Stomach (tissue), 9 donors: ENCODE data around the gene PET117. TPM values are rescaled to one million over a fixed set of nuclear protein-coding genes. Genes with fewer than 3 reads are reported as not detected.
"Not testable (repeated sequence)": the region's sequence is repeated elsewhere in the genome, so short reads cannot be mapped to it uniquely, and the experiment has no call there.

Experiments used
- DNase-seq, 2 donors: peaks; one replicate each; pipeline versions ENCODE4 v3.0.0 to v3.0.0-alpha.2; 2013 to 2019
- H3K27ac ChIP-seq, 5 donors: fragments of 200-600 bp in 4 of 5; sonication (generic) in 4 of 5; one replicate each; pipeline ENCODE4 v1.5.1; 2013 to 2019; ENCODE audit warnings: mild to moderate bottlenecking in 1 of 5, moderate library complexity in 1 of 5
- H3K27me3 ChIP-seq, 3 donors: fragments of 200-600 bp; sonication (generic); one replicate each; pipeline ENCODE4 v1.5.1; 2017 to 2019; ENCODE audit warnings: mixed run types in 1 of 3
- H3K36me3 ChIP-seq, 4 donors: fragments of 200-600 bp; sonication (generic); 1 replicate in 3 of 4; 2 replicates in 1 of 4; pipeline ENCODE4 v1.5.1; 2016 to 2019
- H3K4me1 ChIP-seq, 4 donors: fragments of 200-600 bp; sonication (generic); one replicate each; pipeline ENCODE4 v1.5.1; 2016 to 2019
- H3K4me3 ChIP-seq, 4 donors: fragments of 200-600 bp; sonication (generic) in 3 of 4; one replicate each; pipeline ENCODE4 v1.5.1; 2016 to 2019; ENCODE audit warnings: mild to moderate bottlenecking in 1 of 4
- H3K9me3 ChIP-seq, 4 donors: fragments of 200-600 bp; sonication (generic); one replicate each; pipeline ENCODE4 v1.5.1; 2016 to 2019
- EP300 ChIP-seq: sonication (generic); formaldehyde crosslinking; IDR thresholded peaks from one replicate; pipeline ENCODE4 v1.6.1; 2017; ENCODE audit warnings: antibody characterized with exemption
- POLR2A ChIP-seq, 4 donors: fragments of 450-650 bp; IDR thresholded peaks; one replicate each; pipeline ENCODE4 v1.6.1; 2016; ENCODE audit warnings: antibody characterized with exemption in 4 of 4, control low read depth in 2 of 4, mild to moderate bottlenecking in 1 of 4, moderate library complexity in 1 of 4
- POLR2AphosphoS5 ChIP-seq, 3 donors: sonication (generic); formaldehyde crosslinking; IDR thresholded peaks; one replicate each; pipeline ENCODE4 v1.6.1; 2016; ENCODE audit warnings: antibody characterized with exemption in 3 of 3
- WGBS, 5 donors: extraction: QIAGEN DNeasy Blood & Tissue Kit in 3 of 5; methylation state at CpG; one replicate each; pipeline versions ENCODE4 v1.1.5 to v1.1.7; 2013 to 2018; 5-methylcytosine and 5-hydroxymethylcytosine counted together
- intact Hi-C: fragments of 100-400 bp; cut with DNase I; formaldehyde crosslinking; loops from one replicate; pipeline ENCODE4 v1.15.1; 2023; ENCODE audit warnings: low total_unique reads
- polyA plus RNA-seq, 3 donors: library from polyadenylated mRNA; stranded (reverse); fragments of 200-250 nt; gene quantifications; one replicate each; pipeline ENCODE4 v1.2.3, GENCODE V29; 2013
- total RNA-seq, 5 donors: library from RNA; depleted of rRNA; stranded (reverse); fragments of >200 nt; gene quantifications; one replicate each; pipeline versions ENCODE4 v1.1.0 to v1.2.3, GENCODE V29; 2014 to 2016
- TF ChIP-seq, protein P1 (sequence below), 7 experiments: fragments of 450-650 bp in 4 of 7; fragments of 200-600 bp in 3 of 7; sonication (generic) in 3 of 7; IDR thresholded peaks; one replicate each; pipeline ENCODE4 v1.5.1; 2016 to 2019; ENCODE audit warnings: antibody characterized with exemption in 7 of 7, control low read depth in 2 of 7, mild to moderate bottlenecking in 1 of 7
- donor health status: healthy with polysubstance abuse.
- donor health status: Bipolar disorder and iron deficiency.
- donor health status: healthy.

Gene PET117
- total and polyA plus RNA-seq, 8 donors = 1.2 to 23.5 (median 14.5) TPM

DNA sequence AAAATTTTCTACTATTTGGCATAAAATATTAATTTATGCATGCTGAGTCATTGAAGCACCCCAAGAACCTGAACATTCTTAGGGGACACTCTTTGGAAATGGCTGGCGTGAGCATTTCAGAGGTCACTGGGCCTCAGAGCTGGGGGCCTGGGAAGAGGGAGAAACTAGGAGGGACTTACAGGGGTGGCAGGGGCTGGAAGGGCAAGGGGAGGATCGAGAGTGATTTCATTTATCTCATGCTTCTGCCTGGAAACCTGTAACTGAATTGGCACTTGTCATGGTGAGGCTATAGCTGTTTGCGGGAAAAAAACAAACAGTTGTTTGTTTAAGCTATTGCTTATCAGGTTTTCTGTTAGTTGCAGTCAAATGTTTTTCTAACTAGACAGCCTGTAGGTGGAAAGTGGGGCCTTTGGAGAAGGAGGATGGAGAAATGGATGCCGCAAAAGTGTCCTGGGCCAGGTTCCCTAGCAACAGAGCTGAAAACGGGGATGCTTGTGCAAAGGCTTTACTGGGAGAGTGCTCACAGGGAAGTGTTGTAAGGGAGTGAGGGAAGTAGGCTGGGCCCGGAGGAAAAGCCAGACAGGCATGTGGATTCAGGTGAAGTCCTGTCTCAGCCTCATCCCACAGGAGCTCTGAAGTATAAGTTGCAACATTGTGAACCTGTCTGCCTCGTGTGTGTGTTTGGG lies 36.4 kb upstream of the PET117 start:
- WGBS, 5 donors = 37 to 43% (median 41%) methylated on average over 7 of the region's 7 CpGs
- TF ChIP-seq EP300 (no peak), POLR2AphosphoS5 (IDR thresholded peaks at IDR 0.05) (no peak), POLR2A (IDR thresholded peaks at IDR 0.05) (no peak)
- TF ChIP-seq, protein P1, sequence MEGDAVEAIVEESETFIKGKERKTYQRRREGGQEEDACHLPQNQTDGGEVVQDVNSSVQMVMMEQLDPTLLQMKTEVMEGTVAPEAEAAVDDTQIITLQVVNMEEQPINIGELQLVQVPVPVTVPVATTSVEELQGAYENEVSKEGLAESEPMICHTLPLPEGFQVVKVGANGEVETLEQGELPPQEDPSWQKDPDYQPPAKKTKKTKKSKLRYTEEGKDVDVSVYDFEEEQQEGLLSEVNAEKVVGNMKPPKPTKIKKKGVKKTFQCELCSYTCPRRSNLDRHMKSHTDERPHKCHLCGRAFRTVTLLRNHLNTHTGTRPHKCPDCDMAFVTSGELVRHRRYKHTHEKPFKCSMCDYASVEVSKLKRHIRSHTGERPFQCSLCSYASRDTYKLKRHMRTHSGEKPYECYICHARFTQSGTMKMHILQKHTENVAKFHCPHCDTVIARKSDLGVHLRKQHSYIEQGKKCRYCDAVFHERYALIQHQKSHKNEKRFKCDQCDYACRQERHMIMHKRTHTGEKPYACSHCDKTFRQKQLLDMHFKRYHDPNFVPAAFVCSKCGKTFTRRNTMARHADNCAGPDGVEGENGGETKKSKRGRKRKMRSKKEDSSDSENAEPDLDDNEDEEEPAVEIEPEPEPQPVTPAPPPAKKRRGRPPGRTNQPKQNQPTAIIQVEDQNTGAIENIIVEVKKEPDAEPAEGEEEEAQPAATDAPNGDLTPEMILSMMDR (IDR thresholded peaks at IDR 0.05) = no peak
- Histone ChIP-seq H3K36me3 (no peaks in the 10 kb centered on the region), H3K4me1 (peaks cover 0 to 26% (median 17%) of the 10 kb centered on the region in 4 donors), H3K4me3 (no peak overlapping the region), H3K9me3 (no peaks in the 10 kb centered on the region), H3K27me3 (peaks cover 0 to 5% (median 0%) of the 10 kb centered on the region in 3 donors), H3K27ac (no peak overlapping the region)
- DNase-seq = no peak
- intact Hi-C loops = no loop called here

- Histone ChIP-seq H3K9me3 (no peaks in the 10 kb centered on the region), H3K4me1 (peaks cover 0 to 26% (median 17%) of the 10 kb centered on the region in 4 donors), H3K27me3 (peaks cover 0 to 4% (median 0%) of the 10 kb centered on the region in 3 donors), H3K27ac (peak overlapping the region in 1 of 5 donors; percentile 61), H3K4me3 (no peak overlapping the region), H3K36me3 (no peaks in the 10 kb centered on the region)
- TF ChIP-seq, protein P1 (IDR thresholded peaks at IDR 0.05) = no peak
- TF ChIP-seq POLR2AphosphoS5 (IDR thresholded peaks at IDR 0.05) = peak in 1 of 3 donors; percentile 22
- WGBS, 5 donors = 14 to 57% (median 32%) methylated on average over 1 of the region's 1 CpG
- DNase-seq = peak; percentile 49 to 60
- intact Hi-C loops = no loop called here
Observed at GRCh38 chr20:18103497-18103896, 34.2 kb upstream of the PET117 start.

DNA sequence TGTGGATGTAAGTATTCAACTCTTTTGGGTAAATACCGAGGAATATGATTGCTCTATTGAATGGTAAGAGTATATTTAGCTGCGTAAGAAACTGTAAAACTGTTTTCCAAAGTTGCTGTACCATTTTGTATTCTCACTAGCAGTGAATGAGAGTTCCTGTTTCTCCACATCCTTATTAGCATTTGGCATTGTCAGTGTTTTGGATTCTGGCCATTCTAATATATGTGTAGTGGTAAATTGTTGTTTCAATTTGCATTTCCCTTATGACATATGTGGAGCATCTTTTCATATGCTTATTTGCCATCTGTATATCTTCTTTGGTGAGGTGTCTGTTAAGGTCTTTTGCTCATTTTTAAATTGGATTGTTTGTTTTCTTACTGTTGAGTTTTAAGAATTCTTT lies 29.3 kb upstream of the PET117 start:
- H3K9me3 ChIP-seq = no peaks in the 10 kb centered on the region
- no peaks in the 10 kb centered on the region for H3K36me3 ChIP-seq
- TF ChIP-seq EP300 = no peak
- TF ChIP-seq POLR2A (IDR thresholded peaks at IDR 0.05) = no peak
- TF ChIP-seq, protein P1 (IDR thresholded peaks at IDR 0.05) = no peak
- no peak for TF ChIP-seq POLR2AphosphoS5 (IDR thresholded peaks at IDR 0.05)

DNA sequence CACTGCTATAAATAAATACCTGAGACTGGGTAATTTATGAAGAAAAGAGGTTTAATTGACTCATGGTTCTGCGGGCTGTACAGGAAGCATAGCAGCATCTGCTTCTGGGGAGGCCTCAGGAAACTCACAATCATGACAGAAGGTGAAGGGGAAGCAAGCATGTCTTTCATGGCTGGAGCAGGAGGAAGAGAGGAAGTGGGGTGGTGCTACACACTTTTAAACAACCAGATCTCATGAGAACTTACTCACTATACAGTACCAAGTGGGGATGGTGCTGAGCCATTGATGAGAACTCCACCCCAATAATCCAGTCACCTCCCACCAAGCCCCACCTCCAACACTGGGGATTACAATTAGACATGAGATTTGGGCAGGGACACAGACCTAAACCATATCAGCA lies 9.1 kb upstream of the PET117 start:
- intact Hi-C loops = not testable (repeated sequence)

More for the DNA sequence above, 29.3 kb upstream of the PET117 start:
- 91 to 94% (median 93%) methylated on average over 2 of the region's 2 CpGs for WGBS, 5 donors
- no peak overlapping the region for H3K4me3 ChIP-seq
- no peak for DNase-seq
- H3K4me1 ChIP-seq = peaks cover 0 to 22% (median 14%) of the 10 kb centered on the region in 4 donors
- intact Hi-C loops = no loop called here
- H3K27me3 ChIP-seq = no peaks in the 10 kb centered on the region
- no peak overlapping the region for H3K27ac ChIP-seq

DNA sequence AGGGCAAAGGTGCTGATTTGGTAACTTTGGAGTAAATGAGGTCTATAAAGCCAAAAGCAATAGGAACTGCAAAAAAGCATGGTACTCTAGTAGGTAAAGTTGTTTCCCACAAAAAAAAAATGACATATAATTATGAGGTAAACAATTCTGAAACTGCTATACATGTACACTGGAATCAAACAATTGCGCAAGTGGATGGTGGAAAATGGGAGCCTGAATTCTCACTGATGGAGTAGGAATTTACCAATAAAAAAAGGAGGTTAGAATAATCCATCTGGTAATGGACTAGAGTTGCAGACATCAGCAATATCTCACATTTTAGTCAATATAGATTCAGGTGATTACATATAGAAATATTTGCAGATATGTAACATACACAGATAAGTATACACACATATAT lies 5.0 kb upstream of the PET117 start:
- Histone ChIP-seq H3K4me3 (no peak overlapping the region), H3K27ac (peak overlapping the region in 1 of 5 donors; percentile 82), H3K9me3 (no peaks in the 10 kb centered on the region), H3K27me3 (no peaks in the 10 kb centered on the region), H3K4me1 (peaks cover 4 to 20% (median 11%) of the 10 kb centered on the region in 4 donors), H3K36me3 (no peaks in the 10 kb centered on the region)
- DNase-seq = no peak
- intact Hi-C loops = no loop called here
- no peak for TF ChIP-seq EP300
- TF ChIP-seq, protein P1 (IDR thresholded peaks at IDR 0.05) = no peak
- no peak for TF ChIP-seq POLR2AphosphoS5 (IDR thresholded peaks at IDR 0.05)
- TF ChIP-seq POLR2A (IDR thresholded peaks at IDR 0.05) = no peak
- WGBS, 5 donors = 91 to 98% (median 97%) methylated on average over 1 of the region's 1 CpG

More for the DNA sequence above, 9.1 kb upstream of the PET117 start:
- H3K4me3 ChIP-seq, DNase-seq, H3K27ac ChIP-seq, H3K36me3 ChIP-seq, H3K4me1 ChIP-seq, H3K9me3 ChIP-seq, H3K27me3 ChIP-seq: not testable (repeated sequence)
- 50 to 79% (median 72%) methylated on average over 1 of the region's 1 CpG for WGBS, 5 donors
